Frontal cortex (tissue), 4 donors: ENCODE measurements around the gene RCE1. TPM values are rescaled to one million over a fixed set of nuclear protein-coding genes. Genes with fewer than 3 reads are reported as not detected.

ENCODE experiments used
- DNase-seq, 2 donors: peaks; one replicate each; pipeline ENCODE4 v3.0.0; 2012; ENCODE audit warnings: low spot score in 2 of 2
- FAIRE-seq: peaks from 2 replicates; lab custom pipeline; 2012; peaks lifted over from hg19 to GRCh38; lab: Jason Lieb, UNC
- total RNA-seq: library from RNA; depleted of rRNA; stranded (reverse); fragments of >200 nt; gene quantifications from one replicate; pipeline ENCODE4 v1.2.3, GENCODE V29; 2014
- donor health status: control.
- donor health status: control.
- donor health status: control.

RCE1 gene
- total RNA-seq, 1 donor from 2014 or later = 9.8 TPM

- no peak for DNase-seq
- no peak for FAIRE-seq
These were observed 23.3 kb downstream of the RCE1 start for GRCh38 chr11:66866511-66866986.

GRCh38 chr11:66867425-66868040, 24.3 kb downstream of the RCE1 start:
- no peak for DNase-seq
- no peak for FAIRE-seq

- DNase-seq = no peak
- no peak for FAIRE-seq
These were observed 25.0 kb downstream of the RCE1 start for GRCh38 chr11:66868082-66868725.

- no peak for FAIRE-seq
- no peak for DNase-seq
These were observed 25.7 kb downstream of the RCE1 start for GRCh38 chr11:66868726-66869566.

GRCh38 chr11:66869567-66869870, 26.3 kb downstream of the RCE1 start:
- FAIRE-seq = no peak
- no peak for DNase-seq

- FAIRE-seq (no peak), DNase-seq (no peak)
These were observed 26.9 kb downstream of the RCE1 start for GRCh38 chr11:66870131-66870530.

- no peak for FAIRE-seq
- no peak for DNase-seq
These were observed 27.6 kb downstream of the RCE1 start for GRCh38 chr11:66870616-66871520.

- FAIRE-seq (no peak), DNase-seq (no peak)
These were observed 28.3 kb downstream of the RCE1 start for GRCh38 chr11:66871521-66871901.

GRCh38 chr11:66874232-66874631, 31.0 kb downstream of the RCE1 start:
- no peak for DNase-seq
- no peak for FAIRE-seq

GRCh38 chr11:66875378-66875777, 32.1 kb downstream of the RCE1 start:
- DNase-seq = no peak
- no peak for FAIRE-seq

GRCh38 chr11:66877588-66878385, 34.5 kb downstream of the RCE1 start:
- FAIRE-seq (no peak), DNase-seq (no peak)

GRCh38 chr11:66878474-66878873, 35.2 kb downstream of the RCE1 start:
- DNase-seq (no peak), FAIRE-seq (no peak)

- FAIRE-seq (no peak), DNase-seq (no peak)
These were observed 35.8 kb downstream of the RCE1 start for GRCh38 chr11:66879000-66879399.

- DNase-seq = no peak
- FAIRE-seq = no peak
These were observed 36.3 kb downstream of the RCE1 start for GRCh38 chr11:66879583-66879982.

- FAIRE-seq = no peak
- no peak for DNase-seq
These were observed 36.8 kb downstream of the RCE1 start for GRCh38 chr11:66879999-66880398.

- FAIRE-seq (no peak), DNase-seq (no peak)
These were observed 37.5 kb downstream of the RCE1 start for GRCh38 chr11:66880496-66881450.

- no peak for FAIRE-seq
These were observed 38.2 kb downstream of the RCE1 start for GRCh38 chr11:66881451-66881835.

GRCh38 chr11:66881927-66882452, 38.7 kb downstream of the RCE1 start:
- DNase-seq (no peak), FAIRE-seq (no peak)

More at GRCh38 chr11:66881451-66881835, 38.2 kb downstream of the RCE1 start:
- DNase-seq = no peak
